ENCODE data around the gene TTC19. TPM values are rescaled to one million over a fixed set of nuclear protein-coding genes. Genes with fewer than 3 reads are reported as not detected.

TTC19 gene
- total and polyA plus RNA-seq, 2 donors (not counting 3 experiments of a cell fraction or from before 2014, with no cell fraction given): 7.8 to 32.8 TPM

GRCh38 chr17:15973016-15973415 lies 26.6 kb upstream of the TTC19 start:
- no peaks in the 10 kb centered on the region for H3K4me1 ChIP-seq (ENCODE audit: control insufficient read depth, extremely low read depth, insufficient read depth, low read length)
- no TSS peak for BruUV-seq (replicated peaks)
- H3K4me2 ChIP-seq (ENCODE audit: insufficient read depth, low read length): no peak overlapping the region
- H3K9ac ChIP-seq (replicated peaks; ENCODE audit: extremely low read depth, insufficient read depth, low read length): no peak overlapping the region
- peaks cover 3 to 11% of the 10 kb centered on the region in 2 experiments for H3K36me3 ChIP-seq (ENCODE audit: control insufficient read depth in 2 of 2, extremely low read depth in 1 of 2, insufficient read depth in 2 of 2, low read length in 2 of 2)
- no peak overlapping the region for H3K4me3 ChIP-seq (replicated peaks in 1 of 3; ENCODE audit: insufficient read depth in 1 of 3, low read depth in 1 of 3, low read length in 3 of 3)
- no peak overlapping the region for H2AFZ ChIP-seq (ENCODE audit: low read depth, low read length)
- no peak overlapping the region for H3K27ac ChIP-seq (ENCODE audit: insufficient read depth, low read depth, low read length)
- no peak for FAIRE-seq
- CTCF ChIA-PET: no interaction called here
- H3K9me1 ChIP-seq (replicated peaks; ENCODE audit: control insufficient read depth, extremely low read depth, insufficient read depth, low read length): no peaks in the 10 kb centered on the region
- POLR2A ChIA-PET: no interaction called here
- no peaks in the 10 kb centered on the region for H4K20me1 ChIP-seq (replicated peaks; ENCODE audit: control insufficient read depth, extremely low read depth, insufficient read depth, low read length)
- dilution Hi-C loops (cut with MboI; ENCODE audit: extremely low pct_ligation_motif_present, low sequenced_read_pairs): no loop called here
- H3K27me3 ChIP-seq (ENCODE audit: control insufficient read depth in 2 of 2, insufficient read depth in 2 of 2, low read length in 2 of 2): no peaks in the 10 kb centered on the region
- TF ChIP-seq JUN (IDR thresholded peaks at IDR 0.05; ENCODE audit: borderline replicate concordance, insufficient read depth, insufficient read length, low read depth): no peak
- no peak for TF ChIP-seq POLR2A (IDR thresholded peaks at IDR 0.05; ENCODE audit: low read depth, low read length)
- TF ChIP-seq, protein P1, sequence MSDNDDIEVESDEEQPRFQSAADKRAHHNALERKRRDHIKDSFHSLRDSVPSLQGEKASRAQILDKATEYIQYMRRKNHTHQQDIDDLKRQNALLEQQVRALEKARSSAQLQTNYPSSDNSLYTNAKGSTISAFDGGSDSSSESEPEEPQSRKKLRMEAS (IDR thresholded peaks at IDR 0.05; ENCODE audit: insufficient read depth, insufficient read length): no peak
- no peak for TF ChIP-seq EZH2 (IDR thresholded peaks at IDR 0.05; ENCODE audit: borderline replicate concordance, low read depth, low read length, severe bottlenecking)
- no peak for TF ChIP-seq FOS (IDR thresholded peaks at IDR 0.05; ENCODE audit: borderline replicate concordance, insufficient read depth, low read length)
- no peak for TF ChIP-seq CTCF (IDR thresholded peaks at IDR 0.05; ENCODE audit: extremely low read depth in 1 of 2, insufficient read depth in 1 of 2, low read depth in 1 of 2, low read length in 2 of 2)
- no peak for TF ChIP-seq MYC (IDR thresholded peaks at IDR 0.05; ENCODE audit: low read depth, low read length)
- no peak for TF ChIP-seq GATA2 (IDR thresholded peaks at IDR 0.05; ENCODE audit: insufficient read depth, insufficient read length, low read depth, low read length)
- TF ChIP-seq POLR2AphosphoS5 (IDR thresholded peaks at IDR 0.05; ENCODE audit: insufficient read depth, low read depth, low read length): no peak
- H3K79me2 ChIP-seq (ENCODE audit: control insufficient read depth, insufficient read depth, low read length): peaks cover 29% of the 10 kb centered on the region
- DNase-seq (ENCODE audit: low read depth, low spot score): no peak
- intact Hi-C loops (cut with micrococcal nuclease): no loop called here
- no peaks in the 10 kb centered on the region for H3K9me3 ChIP-seq (replicated peaks; ENCODE audit: control insufficient read depth, insufficient read depth, low read length)

Data from endothelial cell of umbilical vein (primary cell).